ENCODE data around the gene UBE2O. TPM values are rescaled to one million over a fixed set of nuclear protein-coding genes. Genes with fewer than 3 reads are reported as not detected.

The UBE2O gene
- total RNA-seq, 4 donors from 2014 or later, result 16.4 to 46.5 (median 32.4) TPM

DNA sequence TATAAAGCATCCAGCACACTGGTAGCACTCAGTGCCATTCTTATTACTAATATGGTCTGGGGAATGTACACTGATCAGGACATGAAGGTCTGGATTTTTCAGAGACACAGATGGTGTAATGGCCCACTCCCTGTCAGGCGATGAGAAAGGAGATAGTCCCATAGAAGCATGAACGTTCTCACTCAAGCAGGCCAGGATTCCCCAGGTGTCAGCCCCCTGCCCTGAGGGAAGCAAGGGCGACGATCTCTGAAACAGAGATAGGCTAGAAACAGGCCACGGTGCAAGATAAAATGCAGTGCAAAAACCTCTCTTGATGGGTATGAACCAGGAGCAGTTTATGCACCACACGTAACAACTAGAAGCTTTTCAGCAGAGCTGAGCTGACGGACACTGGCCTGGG lies 109.8 kb downstream of the UBE2O start:
- no peak for ATAC-seq
- intact Hi-C loops (cut with DNase I; ENCODE audit: low total_unique reads) (no loop called here), in situ Hi-C loops (cut with MboI; ENCODE audit: low sequenced_read_pairs in 4 of 4) (no loop called here)
- DNase-seq, result no peak
- Histone ChIP-seq H3K36me3 (peaks cover 0 to 42% of the 10 kb centered on the region in 2 donors), H3K27me3 (no peaks in the 10 kb centered on the region), H3K9me3 (no peaks in the 10 kb centered on the region), H3K27ac (no peak overlapping the region), H3K4me1 (no peaks in the 10 kb centered on the region), H3K4me3 (no peak overlapping the region)
- TF ChIP-seq POLR2A (IDR thresholded peaks at IDR 0.05), result no peak
- TF ChIP-seq, protein P1, sequence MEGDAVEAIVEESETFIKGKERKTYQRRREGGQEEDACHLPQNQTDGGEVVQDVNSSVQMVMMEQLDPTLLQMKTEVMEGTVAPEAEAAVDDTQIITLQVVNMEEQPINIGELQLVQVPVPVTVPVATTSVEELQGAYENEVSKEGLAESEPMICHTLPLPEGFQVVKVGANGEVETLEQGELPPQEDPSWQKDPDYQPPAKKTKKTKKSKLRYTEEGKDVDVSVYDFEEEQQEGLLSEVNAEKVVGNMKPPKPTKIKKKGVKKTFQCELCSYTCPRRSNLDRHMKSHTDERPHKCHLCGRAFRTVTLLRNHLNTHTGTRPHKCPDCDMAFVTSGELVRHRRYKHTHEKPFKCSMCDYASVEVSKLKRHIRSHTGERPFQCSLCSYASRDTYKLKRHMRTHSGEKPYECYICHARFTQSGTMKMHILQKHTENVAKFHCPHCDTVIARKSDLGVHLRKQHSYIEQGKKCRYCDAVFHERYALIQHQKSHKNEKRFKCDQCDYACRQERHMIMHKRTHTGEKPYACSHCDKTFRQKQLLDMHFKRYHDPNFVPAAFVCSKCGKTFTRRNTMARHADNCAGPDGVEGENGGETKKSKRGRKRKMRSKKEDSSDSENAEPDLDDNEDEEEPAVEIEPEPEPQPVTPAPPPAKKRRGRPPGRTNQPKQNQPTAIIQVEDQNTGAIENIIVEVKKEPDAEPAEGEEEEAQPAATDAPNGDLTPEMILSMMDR (IDR thresholded peaks at IDR 0.05 in 4 of 5, conservative IDR thresholded peaks at IDR 0.05 in 1 of 5), result no peak

DNA sequence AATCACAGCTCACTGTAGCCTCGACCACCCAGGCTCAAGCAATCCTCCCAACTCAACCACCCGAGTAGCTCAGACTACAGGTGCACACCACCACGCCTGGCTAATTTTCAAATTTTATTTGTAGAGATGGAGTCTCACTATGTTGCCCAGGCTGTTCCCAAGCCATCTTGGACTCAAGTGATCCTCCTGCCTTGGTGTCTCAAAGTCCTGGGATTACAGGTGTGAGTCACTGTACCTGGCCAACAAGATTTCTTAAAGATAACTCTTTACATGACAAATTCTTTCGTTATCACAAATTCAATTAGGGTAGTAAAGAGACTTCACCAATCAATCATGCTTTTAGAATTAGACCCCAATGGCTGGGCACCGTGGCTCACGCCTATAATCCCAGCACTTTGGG lies 111.7 kb downstream of the UBE2O start:
- ATAC-seq, result no peak
- no peak for DNase-seq
- intact Hi-C loops (cut with DNase I; ENCODE audit: low total_unique reads) (no loop called here), in situ Hi-C loops (cut with MboI; ENCODE audit: low sequenced_read_pairs in 4 of 4) (no loop called here)
- Histone ChIP-seq H3K4me1 (no peaks in the 10 kb centered on the region), H3K27ac (no peak overlapping the region), H3K36me3 (peaks cover 0 to 28% of the 10 kb centered on the region in 2 donors), H3K9me3 (no peaks in the 10 kb centered on the region), H3K27me3 (no peaks in the 10 kb centered on the region), H3K4me3 (no peak overlapping the region)
- TF ChIP-seq POLR2A (IDR thresholded peaks at IDR 0.05), result no peak
- TF ChIP-seq, protein P1 (IDR thresholded peaks at IDR 0.05 in 4 of 5, conservative IDR thresholded peaks at IDR 0.05 in 1 of 5), result no peak

Other genes starting within 250 kb of the UBE2O start
- gene RNF157, start 212.7 kb downstream of the UBE2O start, total RNA-seq, result 100 to 1,000 TPM in 1 of 4 donors, 10 to 100 TPM in 3; 50.5 to 142 (median 85.3) TPM
- 100 to 1,000 TPM in 1 of 4 donors, 10 to 100 TPM in 3; 28.9 to 151 (median 52.2) TPM for gene UBALD2, start 187.8 kb downstream of the UBE2O start, total RNA-seq
- 1 to 10 TPM in 3 of 4 donors, under 1 TPM in 1; 0.59 to 2.4 (median 1.1) TPM for gene QRICH2, start 144.9 kb downstream of the UBE2O start, total RNA-seq
- gene PRPSAP1, start 99.2 kb downstream of the UBE2O start, total RNA-seq, result 10 to 100 TPM; 10.2 to 23.4 (median 15.9) TPM
- gene SPHK1, start 68.5 kb downstream of the UBE2O start, total RNA-seq, result 1 to 10 TPM in 3 of 4 donors, under 1 TPM in 1; 0.66 to 5.0 (median 2.5) TPM
- not detected for gene AANAT, start 14.5 kb upstream of the UBE2O start, total RNA-seq
- gene RHBDF2, start 48.3 kb upstream of the UBE2O start, total RNA-seq, result 10 to 100 TPM; 11.4 to 29.8 (median 23.3) TPM
- 10 to 100 TPM in 2 of 4 donors, 1 to 10 TPM in 2; 8.1 to 19.7 (median 10.6) TPM for gene CYGB, start 84.6 kb upstream of the UBE2O start, total RNA-seq
- gene PRCD, start 86.9 kb upstream of the UBE2O start, total RNA-seq, result 1 to 10 TPM in 2 of 4 donors, under 1 TPM in 1, not detected in 1; 0.33 to 3.7 (median 1.1) TPM
- 10 to 100 TPM; 13.6 to 31.1 (median 27.4) TPM for gene ST6GALNAC2, start 132.7 kb upstream of the UBE2O start, total RNA-seq
- 1 to 10 TPM; 1.5 to 4.3 (median 2.0) TPM for gene ST6GALNAC1, start 190.6 kb upstream of the UBE2O start, total RNA-seq

Measured in gastrocnemius medialis (tissue), 4 donors.